GM21529 (cell line): ENCODE data around the gene SLC22A3.

Source experiments
- ATAC-seq: cut with Tn5 transposase; IDR thresholded peaks from one replicate; pipeline ENCODE4 v1.9.1; 2021; ENCODE audit not compliant: unreplicated experiment

Gene SLC22A3

DNA sequence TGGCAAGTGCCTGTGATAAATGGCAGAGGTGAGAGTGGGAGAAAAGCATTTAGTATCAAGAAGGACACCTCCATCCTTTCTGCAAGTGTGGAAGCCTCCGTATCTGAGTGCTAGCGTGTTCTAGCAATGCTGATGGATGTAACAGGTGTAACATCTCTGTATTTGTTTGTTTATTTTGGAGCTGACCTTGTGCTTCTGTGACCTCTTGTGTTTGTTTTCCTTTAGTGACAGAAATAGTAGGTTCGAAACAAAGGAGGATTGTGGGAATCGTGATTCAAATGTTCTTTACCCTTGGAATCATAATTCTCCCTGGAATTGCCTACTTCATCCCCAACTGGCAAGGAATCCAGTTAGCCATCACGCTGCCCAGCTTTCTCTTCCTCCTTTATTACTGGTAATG lies 60.4 kb downstream of the SLC22A3 start:
- no peak for ATAC-seq

DNA sequence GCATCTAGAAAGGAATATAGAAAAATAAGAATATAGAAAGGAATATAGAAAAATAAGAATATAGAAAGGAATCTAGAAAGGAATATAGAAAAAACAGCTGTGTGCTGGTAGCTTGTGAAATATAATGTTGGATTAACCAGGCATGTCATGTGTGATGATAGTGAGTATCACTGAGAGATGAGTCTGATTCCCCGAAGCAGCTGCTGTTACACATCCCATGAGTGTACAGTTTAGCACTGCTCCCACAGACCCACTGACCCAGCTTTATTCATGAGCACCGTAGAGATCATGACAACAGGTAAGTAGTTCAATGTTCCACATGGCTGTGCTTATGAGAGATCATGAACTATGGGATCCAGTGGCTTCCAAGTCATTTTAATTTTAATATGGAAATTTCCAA lies 64.8 kb downstream of the SLC22A3 start:
- ATAC-seq, result no peak

DNA sequence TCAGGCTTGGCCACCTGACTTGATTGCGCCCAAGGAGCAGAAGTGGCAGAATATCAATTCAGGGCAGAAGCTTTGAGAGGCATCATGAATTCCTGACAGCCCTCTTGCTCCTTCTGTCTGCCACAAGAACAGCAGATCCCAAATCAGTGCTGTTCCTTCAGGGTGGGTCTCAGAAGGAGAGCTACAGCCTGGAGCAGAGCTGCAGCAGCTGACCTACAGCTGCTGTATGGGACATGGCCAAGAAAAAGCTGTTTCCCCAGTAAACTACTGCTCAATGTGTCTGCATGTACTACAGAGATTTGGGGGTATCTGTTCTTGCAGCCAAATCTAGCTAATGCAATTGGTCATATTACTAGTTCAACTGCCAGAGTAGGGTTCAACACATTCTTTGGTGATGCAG lies 69.0 kb downstream of the SLC22A3 start:
- ATAC-seq, result no peak

DNA sequence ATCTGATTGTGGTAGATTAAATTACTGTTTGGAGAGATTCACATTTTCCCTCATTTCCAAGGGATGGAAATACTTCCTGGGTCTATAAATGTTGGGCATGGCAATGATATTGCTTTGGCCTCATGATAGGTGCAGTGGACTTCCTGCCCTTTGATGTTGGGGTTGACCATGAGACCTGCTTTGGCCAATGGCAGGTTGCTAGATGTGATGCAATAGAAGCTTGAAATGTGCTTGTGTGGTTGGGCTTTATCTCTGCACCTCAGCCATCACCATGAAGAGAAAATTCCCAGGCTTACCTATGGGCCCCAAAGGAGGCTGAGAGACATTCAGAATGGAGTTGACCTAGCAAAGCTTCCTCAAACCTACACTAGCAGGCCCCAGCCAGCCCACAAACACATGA lies 69.4 kb downstream of the SLC22A3 start:
- no peak for ATAC-seq

DNA sequence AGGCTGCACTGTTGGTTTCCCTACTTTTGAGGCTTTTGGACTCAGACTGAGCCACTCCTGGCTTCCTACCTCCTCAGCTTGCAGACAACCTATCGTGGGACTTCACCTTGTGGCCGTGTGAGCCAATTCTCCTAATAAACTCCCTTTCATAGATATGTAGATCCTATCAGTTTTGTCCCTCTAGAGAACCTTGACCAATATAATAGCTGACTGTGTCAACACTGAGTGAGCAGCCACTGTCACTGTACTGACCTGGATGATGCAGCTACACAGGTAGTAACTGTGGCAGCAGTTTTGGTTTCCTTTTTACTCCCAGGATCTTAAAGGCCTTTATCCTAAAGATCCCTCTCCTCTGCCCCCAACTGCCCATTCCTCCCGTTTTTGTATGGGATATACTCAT lies 70.2 kb downstream of the SLC22A3 start:
- ATAC-seq, result no peak

DNA sequence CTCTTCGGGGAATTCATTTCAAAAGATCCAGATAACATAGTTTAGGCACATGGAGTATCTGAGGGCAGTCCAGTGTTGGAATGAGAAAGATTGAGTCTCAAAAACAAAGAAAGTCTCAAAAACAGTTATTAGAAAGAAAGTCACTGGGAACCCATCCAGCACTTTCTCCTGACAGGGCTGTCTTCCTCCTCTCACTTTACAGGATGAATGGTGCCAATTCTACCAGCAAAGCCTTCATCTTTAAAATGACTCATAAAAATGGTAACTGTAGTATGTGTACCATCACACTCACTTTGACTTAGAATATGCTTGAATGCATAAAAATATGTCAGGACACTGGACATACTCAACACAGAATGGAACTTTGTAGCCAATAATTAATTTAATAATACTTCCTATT lies 71.3 kb downstream of the SLC22A3 start:
- ATAC-seq, result no peak

DNA sequence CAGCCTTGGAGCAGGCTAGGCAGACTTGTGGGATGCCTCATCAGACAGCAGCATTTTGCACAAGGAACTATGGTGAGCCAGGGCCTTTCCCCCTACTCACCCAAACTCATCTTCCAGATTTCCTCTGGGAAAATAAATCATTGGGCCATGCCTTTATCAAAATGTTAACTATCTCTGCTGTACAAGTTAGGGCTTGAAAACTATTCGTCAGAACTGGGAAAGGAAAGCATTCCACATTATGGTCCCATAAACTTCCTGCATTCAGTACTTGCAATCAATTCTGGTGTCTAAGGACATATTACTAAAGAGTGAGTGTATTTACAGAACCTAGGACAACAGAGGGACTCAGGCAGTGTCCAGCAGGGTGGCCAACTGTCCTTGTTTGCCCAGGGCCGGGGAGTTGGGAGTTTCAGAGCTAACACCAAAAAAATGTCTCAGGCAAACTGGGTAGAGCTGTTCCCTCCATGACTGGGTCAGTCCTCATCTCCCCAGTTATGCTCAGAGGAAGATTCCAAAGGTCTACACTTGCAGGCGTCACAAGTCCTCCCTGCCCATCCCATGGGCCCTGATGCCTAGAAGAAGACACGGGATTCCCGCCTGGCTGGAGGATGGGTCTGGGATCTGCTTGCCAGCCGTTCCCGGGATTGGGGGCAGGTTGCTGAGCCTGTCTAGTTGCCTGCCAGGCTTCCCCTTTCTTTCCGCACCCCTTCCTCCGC lies 72.2 kb downstream of the SLC22A3 start:
- no peak for ATAC-seq

DNA sequence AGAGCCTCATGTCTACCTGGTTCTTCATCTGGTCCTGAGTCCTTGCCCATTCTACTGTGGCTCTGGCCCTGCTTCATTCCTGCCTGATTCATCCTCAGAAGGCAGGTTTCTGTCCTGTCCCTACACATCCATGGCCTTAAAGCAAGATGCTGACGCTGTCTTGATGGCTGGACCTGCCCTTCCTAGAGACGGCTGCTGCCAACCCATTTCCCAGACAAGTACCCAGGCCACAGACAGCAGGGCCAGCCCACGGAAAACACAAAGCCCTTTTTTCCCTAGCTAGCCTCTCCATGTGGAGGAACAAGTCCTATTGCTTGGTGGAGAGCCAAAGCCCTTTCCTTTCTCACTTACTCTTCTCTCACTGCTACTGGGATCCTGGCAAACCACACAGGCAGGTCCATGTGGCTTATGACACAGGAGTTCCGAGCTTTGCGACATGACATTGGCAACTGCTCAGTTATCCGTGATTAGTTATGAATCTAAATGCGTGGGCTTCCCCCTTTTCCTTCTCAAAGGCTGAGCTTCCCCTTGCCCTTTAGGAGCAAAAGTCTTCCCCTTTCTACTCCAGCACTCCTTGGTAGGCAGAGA lies 72.9 kb downstream of the SLC22A3 start:
- no peak for ATAC-seq

DNA sequence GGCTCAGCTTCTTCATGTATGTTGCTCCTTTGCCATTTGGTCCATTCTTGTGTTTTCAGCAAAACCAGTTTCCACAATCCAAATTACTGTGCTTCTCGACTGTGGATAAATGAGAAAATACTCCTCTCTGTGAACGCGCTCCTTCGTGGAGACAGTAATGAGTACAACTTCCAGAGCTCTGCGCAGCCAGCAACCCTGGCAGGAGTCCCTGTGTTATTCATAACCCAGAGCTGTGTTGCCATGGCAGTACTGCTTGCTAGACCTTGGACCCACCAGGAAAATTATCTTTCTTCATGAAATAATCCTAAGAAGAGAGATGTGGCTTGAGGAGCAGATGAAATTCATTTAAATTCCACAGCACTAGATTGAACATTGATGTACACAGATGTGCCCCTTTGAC lies 73.7 kb downstream of the SLC22A3 start:
- no peak for ATAC-seq

DNA sequence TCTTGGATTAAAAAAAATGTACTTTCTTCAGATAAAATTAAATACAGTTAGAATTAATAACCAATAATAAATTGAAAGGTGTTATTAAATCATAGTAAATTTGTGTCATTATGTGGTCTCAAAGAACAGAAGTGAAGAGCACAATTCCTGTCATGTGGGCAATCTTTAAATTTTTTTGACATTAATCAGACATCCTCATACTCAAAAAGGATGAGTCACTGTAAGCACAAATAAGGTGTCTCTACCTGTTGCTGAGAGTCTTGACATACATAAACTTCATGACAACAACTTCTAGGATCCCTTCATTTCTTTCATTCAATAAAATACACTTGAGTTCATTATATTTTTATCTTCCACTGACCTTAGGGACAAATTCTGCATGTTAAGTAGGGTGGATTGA lies 76.1 kb downstream of the SLC22A3 start:
- no peak for ATAC-seq

DNA sequence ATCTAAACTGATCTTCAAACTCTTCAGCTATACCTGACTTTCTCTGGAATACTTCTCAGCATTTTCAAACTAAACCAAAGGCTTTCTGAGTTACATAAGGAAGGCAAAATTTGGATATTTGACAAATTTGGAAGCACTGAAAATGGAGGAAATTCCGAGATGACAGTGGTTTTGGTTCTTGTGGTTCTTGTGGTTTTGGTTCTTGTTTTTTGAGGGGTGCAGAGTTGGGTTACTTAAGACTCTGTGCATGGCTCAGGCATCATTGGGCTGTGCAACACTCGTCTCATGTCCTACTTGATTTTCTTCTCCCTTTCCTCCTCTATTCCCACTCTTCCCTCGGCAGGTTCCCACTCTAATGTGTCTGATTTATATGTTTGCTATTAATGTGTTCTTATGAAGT lies 78.0 kb downstream of the SLC22A3 start:
- ATAC-seq, result no peak

DNA sequence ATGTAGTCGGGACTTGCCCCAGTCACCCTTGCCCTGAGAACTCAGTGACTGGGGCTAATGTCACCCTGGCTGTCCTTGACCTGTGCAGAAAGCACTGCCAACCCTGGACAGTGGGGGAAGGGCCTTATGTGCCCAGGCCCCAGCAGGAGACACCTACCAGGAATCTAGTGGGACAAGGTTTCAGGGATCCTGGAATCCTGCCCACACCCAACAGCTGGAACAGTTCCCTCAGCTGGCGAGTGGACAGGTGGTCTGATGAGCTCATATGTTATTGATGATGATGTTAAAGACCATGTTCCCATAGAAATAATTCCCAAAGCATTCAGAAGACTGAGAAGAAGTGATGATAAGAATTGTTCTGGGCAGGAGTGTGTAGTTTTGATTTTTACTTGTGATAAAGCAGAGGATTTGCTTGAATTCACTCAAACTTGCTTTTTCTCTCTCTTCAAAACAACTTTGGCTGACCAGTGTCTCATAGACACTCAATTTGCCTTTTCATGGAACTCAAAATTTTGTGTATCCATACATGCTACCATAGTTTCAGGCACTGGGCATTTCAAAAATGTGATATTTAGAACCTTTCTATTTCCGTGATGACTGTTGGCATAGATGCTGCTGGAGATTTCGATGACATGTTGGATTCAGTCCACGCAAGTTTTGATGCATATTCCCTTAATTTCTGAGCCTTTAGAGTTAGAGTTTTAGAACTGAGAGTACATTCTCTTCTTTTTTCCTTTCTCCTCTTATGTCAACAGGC lies 79.3 kb downstream of the SLC22A3 start:
- no peak for ATAC-seq

DNA sequence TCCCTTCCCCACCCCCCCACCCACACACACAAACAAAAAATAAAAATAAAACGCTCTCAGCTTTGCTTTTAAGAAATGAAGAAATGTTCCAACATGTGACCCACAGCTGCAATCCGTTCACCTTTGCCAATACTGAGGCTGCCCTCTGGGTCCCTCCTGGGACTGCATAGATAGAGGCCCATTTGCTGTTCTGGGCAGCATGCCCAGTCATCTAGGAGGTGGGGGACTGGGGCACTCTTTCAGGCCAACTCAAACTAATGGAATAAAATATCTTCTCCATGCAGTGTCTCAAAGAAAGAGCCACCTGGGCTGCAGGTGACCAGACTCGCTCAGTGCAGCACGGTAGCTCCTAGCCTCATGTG lies 79.9 kb downstream of the SLC22A3 start:
- ATAC-seq, result no peak

DNA sequence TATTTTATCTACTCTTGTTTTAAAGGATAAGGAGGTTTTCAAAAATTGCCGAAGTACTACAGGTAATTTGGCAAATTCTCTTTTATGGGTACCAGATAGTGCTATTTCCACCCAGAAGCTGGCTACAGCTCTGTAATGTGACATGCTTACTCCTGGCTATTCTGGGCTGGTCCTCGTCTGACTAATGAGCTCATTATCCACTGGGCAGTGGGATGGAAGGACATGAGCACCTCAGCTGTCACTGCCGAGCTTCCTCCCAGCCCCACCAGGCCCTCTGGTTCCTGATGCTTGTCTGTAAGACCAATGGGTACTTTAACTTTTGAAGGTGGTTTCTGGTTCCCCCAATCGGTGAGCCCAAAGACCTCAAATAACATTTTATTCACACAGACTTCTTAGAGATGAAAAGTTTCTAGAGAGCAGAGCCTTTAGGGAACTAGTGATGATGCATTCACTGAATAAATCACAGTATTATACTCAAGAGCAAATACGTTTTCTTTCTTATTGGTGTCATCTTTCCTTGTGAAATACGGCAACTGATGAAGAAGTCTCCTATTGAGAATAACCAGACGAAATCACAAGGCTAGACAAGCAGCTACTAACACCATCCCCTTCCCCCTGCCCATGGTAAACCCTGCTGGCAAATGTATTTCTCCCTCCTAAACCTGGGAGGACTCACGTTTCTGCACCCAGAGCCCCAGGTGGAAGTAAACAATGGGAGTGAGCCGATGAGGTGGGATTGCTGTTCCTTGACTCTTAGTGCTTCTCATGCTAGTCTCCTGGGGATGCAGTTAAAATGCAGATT lies 80.8 kb downstream of the SLC22A3 start:
- ATAC-seq, result no peak

DNA sequence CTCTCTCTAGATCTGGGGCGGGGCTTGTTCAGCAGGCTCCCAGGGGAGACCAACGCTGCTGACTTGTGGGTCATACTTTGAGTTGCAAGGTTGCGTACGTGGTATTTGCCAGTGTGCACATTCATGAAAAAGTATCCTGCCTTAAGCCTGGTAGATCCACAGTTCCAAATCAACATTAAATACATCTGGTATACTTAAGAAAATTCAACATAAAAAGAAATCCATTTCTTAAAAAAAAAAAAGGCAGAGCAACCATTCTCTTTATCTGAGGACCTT lies 81.4 kb downstream of the SLC22A3 start:
- no peak for ATAC-seq

DNA sequence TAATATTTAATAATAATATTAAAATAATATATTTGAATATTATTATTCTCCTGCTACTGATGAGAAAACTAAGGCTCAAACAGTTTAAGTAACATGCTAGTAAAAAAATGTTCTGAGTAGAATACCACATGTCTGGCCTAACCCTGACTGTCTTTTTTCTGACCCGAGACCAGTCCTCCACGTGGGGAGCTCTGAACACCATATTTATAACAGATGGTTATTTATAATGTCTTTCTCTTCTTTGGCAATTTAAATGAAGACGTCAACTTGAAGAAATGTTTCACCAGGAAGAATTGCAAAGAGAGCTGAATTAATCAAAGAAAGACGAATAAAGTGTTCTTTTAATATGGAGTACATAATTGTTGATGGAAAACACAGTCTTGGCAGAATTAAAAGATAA lies 82.0 kb downstream of the SLC22A3 start:
- ATAC-seq, result no peak

DNA sequence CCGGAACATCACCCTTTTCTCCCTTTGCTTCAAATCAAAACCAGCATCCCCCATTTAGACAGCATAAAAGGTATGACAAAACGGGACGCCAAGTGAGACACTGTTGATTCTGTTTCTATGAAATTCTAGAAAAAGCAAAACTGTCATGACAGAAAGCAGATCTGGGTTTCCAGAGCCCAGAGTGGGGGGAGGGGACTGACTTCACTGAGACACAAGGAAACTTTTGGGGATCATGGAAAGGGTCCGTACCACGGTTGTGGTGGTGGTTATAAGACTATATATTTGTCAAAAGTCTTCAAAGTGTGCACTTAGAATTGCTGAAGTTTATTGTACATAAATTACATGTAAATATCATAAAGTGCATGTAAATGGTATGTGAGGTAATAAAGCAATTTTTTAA lies 82.6 kb downstream of the SLC22A3 start:
- ATAC-seq, result no peak

DNA sequence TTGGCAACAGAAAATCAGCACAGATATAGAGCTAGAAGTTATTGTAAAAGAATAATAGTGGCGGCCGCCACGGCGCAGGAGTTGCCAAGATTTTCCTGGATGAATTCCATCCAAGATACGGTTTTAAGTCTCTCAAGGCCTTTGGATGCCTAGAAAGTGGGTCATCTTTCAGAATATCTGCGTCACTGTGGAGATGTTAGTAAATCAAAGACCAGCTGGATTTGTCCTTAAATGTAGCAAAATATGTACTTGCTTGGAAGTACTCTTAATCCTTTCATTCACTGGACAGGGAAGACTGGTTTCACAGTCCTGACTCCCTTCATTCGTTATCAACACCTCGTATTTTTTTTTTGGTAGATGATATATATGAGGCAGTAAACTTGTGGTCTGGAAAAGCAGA lies 83.0 kb downstream of the SLC22A3 start:
- ATAC-seq, result no peak

DNA sequence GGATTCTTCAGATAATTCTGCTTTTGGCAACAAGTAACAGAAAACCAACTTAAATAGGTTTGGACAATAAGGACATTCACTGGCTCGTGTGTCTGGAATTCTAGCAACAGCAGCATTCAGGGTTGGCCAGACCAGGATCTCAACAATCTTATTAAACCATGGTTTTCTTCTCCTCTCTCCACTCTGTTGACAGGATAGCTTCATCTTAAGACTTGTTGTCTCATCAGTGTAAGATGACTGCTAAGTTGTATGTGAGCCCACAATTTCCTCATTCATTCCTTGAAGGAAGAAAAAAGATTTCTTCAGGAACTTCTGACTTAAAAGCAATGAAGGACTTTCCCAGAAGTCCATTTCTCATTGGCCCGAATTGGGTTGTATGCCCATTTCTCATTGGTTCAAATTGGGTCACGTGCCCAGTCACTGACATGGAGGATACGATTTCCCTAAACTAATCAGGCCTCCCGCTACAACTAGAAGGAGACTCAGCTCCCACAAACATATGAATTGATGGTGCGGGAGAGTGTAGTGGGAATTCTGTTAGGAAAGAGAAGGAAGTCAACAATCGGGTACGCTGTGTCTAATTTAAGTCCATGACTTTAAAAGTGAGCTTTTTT lies 83.7 kb downstream of the SLC22A3 start:
- no peak for ATAC-seq

DNA sequence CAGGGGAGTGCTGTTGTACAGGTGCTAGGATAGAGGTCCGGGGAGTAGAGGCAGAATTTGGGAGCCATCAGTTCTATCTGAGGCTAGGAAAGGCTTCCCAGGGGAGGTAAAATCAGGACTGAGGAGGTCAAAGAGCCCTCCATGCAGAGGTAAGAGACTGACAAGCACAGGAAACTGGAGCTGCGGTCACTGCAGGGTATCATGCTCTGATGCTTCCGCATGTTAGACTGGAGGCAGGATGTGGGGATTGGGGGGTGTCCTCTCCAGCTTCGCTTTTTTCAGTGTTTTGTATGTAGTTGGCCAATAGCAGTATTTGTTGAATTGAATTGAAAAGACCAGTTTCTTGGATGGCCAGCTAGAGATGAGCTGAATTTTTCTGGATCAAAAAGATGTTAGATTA lies 87.8 kb downstream of the SLC22A3 start:
- no peak for ATAC-seq

DNA sequence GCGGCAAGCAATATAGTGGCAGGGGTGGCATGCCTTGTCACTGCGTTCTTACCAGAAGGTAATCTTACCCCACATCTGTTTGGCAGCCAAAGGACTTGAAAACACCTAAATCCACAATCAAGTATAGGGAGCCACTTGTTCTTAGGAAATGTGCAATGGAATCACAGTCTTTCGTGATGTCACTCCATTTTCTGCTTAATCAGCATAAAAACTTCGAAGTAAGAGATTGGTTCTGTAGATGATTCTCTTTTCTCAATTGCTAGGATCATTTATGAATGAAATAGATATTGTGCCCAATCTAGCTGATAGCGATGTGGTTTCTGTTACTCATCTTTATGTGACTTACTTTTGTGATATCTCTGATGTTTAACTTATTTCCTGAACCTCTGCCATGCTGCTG lies 89.0 kb downstream of the SLC22A3 start:
- no peak for ATAC-seq

DNA sequence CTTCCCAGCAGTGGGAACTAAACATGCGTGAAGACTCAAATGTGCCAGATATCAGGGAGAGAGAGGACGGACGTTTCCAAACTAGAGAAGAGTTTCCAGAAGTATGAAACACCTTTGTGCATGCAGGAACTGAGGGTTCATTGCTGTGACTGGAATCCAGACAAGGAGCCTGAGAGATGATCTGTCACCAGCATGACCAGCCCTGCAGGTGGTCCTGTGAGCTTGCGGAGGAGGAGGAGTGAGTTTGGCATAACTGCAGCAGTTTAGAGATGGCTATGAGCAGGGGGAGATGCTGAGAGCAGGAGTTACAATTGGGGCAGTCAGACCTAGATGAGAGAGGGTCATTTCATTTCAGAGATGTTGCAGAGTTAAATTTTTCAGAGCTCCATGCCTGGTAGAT lies 89.6 kb downstream of the SLC22A3 start:
- ATAC-seq, result no peak
